Hepatocyte (in vitro differentiated cells): ENCODE data around the gene DYRK1B. TPM values are rescaled to one million over a fixed set of nuclear protein-coding genes. Genes with fewer than 3 reads are reported as not detected.

Experiments
- DNase-seq: peaks from one replicate; pipeline ENCODE4 v3.0.0-alpha.2; 2016; ENCODE audit warnings: low spot score
- H2AFZ ChIP-seq: fragments of 200-600 bp; sonication (generic); 2 replicates; pipeline ENCODE4 v1.6.0; 2016; ENCODE audit warnings: antibody characterized with exemption, mild to moderate bottlenecking
- H3K27ac ChIP-seq: fragments of 200-600 bp; sonication (generic); 2 replicates; pipeline ENCODE4 v1.5.1; 2016; ENCODE audit warnings: mild to moderate bottlenecking
- H3K27me3 ChIP-seq: fragments of 200-600 bp; sonication (generic); 2 replicates; pipeline ENCODE4 v1.6.1; 2016
- H3K36me3 ChIP-seq: fragments of 200-600 bp; sonication (generic); replicated peaks from 2 replicates; pipeline ENCODE4 v1.5.1; 2016; ENCODE audit warnings: low read depth; ENCODE audit not compliant: insufficient read depth
- H3K4me1 ChIP-seq: fragments of 200-600 bp; sonication (generic); 2 replicates; pipeline ENCODE4 v1.5.1; 2016; ENCODE audit warnings: mild to moderate bottlenecking, moderate library complexity; ENCODE audit not compliant: insufficient read depth
- H3K4me2 ChIP-seq: fragments of 200-600 bp; sonication (generic); 2 replicates; pipeline ENCODE4 v1.6.0; 2016
- H3K4me3 ChIP-seq: fragments of 200-600 bp; sonication (generic); 2 replicates; pipeline ENCODE4 v1.5.1; 2016; ENCODE audit warnings: mild to moderate bottlenecking
- H3K79me2 ChIP-seq: fragments of 200-600 bp; sonication (generic); 2 replicates; pipeline ENCODE4 v1.6.0; 2017; ENCODE audit warnings: mild to moderate bottlenecking
- H3K9me2 ChIP-seq: fragments of 200-600 bp; sonication (generic); replicated peaks from 2 replicates; pipeline ENCODE4 v1.6.0; 2017; ENCODE audit warnings: mild to moderate bottlenecking; ENCODE audit not compliant: insufficient read depth
- H3K9me3 ChIP-seq: fragments of 200-600 bp; sonication (generic); 2 replicates; pipeline ENCODE4 v1.5.1; 2016; ENCODE audit warnings: low read depth, mild to moderate bottlenecking
- H4K20me1 ChIP-seq: fragments of 200-600 bp; sonication (generic); 2 replicates; pipeline ENCODE4 v1.6.0; 2016; ENCODE audit warnings: mild to moderate bottlenecking; ENCODE audit not compliant: insufficient read depth, poor library complexity, severe bottlenecking
- EZH2 ChIP-seq: fragments of 200-600 bp; sonication (generic); IDR thresholded peaks from 2 replicates; pipeline ENCODE4 v1.6.1; 2016; ENCODE audit warnings: antibody characterized with exemption, mild to moderate bottlenecking, borderline replicate concordance
- EZH2phosphoT487 ChIP-seq: fragments of 200-600 bp; sonication (generic); IDR thresholded peaks from one replicate; pipeline ENCODE4 v1.6.1; 2018; ENCODE audit warnings: antibody characterized with exemption, mild to moderate bottlenecking, low read depth, moderate library complexity; ENCODE audit not compliant: unreplicated experiment, severe bottlenecking
- WGBS: methylation state at CpG from one replicate; pipeline ENCODE4 v1.1.6; 2016; ENCODE audit warnings: low lambda C conversion rate; ENCODE audit errors: missing lambda C conversion rate; 5-methylcytosine and 5-hydroxymethylcytosine counted together
- polyA plus RNA-seq: library from polyadenylated mRNA; unstranded; fragments of >200 nt; fragmentation: Nextera tagmentation; extraction: Ambion mirVana; gene quantifications from 2 replicates; pipeline ENCODE4 v1.2.1, GENCODE V29; 2016
- total RNA-seq: library from RNA; depleted of rRNA; stranded (reverse); fragments of >200 nt; gene quantifications from 2 replicates; pipeline ENCODE4 v1.2.3, GENCODE V29; 2014
- TF ChIP-seq, protein P1 (sequence below): fragments of 200-600 bp; sonication (generic); IDR thresholded peaks from 2 replicates; pipeline ENCODE4 v1.5.1; 2016; ENCODE audit warnings: antibody characterized with exemption, mild to moderate bottlenecking; ENCODE audit not compliant: poor library complexity

Gene DYRK1B
- total and polyA plus RNA-seq, 2 experiments from 2014 or later, result 12.2 to 25.7 TPM

DNA sequence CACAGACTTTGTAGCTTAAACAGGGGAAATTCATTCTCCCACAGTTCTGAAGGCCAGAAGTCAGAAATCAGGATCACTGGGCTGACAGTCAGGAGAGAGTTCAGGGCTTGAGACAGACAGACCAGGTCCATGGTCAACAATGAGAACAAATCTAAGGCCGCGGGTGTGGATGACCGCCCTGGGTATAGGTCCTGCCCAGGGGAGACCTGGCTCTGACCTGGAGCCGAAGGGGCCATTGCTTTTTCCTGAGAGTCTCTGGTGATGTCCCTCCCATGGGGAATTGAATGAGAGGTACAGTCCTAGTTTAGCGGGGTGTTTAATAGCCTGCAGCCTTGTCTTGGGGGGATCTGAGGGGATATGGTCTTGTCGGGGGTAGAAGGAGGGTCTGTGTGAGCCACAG is 37.4 kb upstream of the DYRK1B start:
- Histone ChIP-seq H4K20me1 (no peaks in the 10 kb centered on the region), H3K79me2 (no peaks in the 10 kb centered on the region), H3K27me3 (no peaks in the 10 kb centered on the region), H3K4me2 (no peak overlapping the region), H2AFZ (no peak overlapping the region), H3K4me3 (no peak overlapping the region), H3K9me3 (no peaks in the 10 kb centered on the region), H3K9me2 (no peaks in the 10 kb centered on the region), H3K4me1 (no peaks in the 10 kb centered on the region), H3K27ac (no peak overlapping the region), H3K36me3 (no peaks in the 10 kb centered on the region)
- TF ChIP-seq EZH2phosphoT487, result no peak
- TF ChIP-seq, protein P1, sequence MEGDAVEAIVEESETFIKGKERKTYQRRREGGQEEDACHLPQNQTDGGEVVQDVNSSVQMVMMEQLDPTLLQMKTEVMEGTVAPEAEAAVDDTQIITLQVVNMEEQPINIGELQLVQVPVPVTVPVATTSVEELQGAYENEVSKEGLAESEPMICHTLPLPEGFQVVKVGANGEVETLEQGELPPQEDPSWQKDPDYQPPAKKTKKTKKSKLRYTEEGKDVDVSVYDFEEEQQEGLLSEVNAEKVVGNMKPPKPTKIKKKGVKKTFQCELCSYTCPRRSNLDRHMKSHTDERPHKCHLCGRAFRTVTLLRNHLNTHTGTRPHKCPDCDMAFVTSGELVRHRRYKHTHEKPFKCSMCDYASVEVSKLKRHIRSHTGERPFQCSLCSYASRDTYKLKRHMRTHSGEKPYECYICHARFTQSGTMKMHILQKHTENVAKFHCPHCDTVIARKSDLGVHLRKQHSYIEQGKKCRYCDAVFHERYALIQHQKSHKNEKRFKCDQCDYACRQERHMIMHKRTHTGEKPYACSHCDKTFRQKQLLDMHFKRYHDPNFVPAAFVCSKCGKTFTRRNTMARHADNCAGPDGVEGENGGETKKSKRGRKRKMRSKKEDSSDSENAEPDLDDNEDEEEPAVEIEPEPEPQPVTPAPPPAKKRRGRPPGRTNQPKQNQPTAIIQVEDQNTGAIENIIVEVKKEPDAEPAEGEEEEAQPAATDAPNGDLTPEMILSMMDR, result no peak
- no peak for TF ChIP-seq EZH2
- no peak for DNase-seq
- 94% methylated on average over 6 of the region's 6 CpGs for WGBS

DNA sequence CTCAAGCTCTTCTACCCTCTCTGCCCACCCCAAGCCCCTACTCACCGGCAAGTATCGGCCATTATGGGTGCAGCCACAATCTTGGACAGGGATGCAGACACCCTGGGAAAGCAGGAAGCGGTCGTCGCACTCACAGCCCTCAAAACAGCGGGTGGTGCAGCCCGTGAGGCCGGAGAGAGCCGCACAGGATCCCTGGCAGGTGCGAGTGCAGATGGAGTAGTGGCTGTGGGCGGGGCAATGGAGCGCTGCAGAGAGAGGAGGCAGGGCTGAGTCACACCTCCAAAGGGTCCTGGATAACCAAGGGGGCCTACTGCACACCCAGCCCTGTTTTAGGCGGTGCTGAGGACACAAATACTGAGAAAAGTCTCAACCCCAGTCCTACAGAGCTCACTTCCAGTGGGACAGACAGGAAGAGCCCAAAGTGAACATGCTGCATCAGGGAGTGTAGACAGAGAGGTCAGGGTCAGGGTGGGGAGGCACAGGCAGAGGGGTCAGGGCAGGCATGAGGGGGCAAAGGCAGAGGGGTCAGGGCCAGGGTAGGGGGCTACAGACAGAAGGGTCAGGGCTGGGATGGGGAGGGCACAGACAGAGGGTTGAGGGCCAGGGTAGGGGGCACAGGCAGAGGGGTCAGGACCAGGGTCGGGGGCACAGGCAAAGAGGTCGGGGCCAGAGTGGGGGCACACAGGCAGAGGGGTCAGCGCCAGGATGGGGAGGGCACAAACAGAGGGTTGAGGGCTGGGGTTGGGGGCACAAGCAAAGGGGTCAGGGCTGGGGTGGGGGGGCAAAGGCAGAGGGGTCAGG is 36.4 kb upstream of the DYRK1B start:
- WGBS, result 32% methylated on average over 13 of the region's 16 CpGs
- H3K9me2 ChIP-seq, result no peaks in the 10 kb centered on the region
- no peak for TF ChIP-seq EZH2
- TF ChIP-seq, protein P1, result no peak
- no peak for TF ChIP-seq EZH2phosphoT487
- H3K36me3 ChIP-seq, result no peaks in the 10 kb centered on the region
- no peak overlapping the region for H2AFZ ChIP-seq
- no peaks in the 10 kb centered on the region for H3K79me2 ChIP-seq
- H3K27me3 ChIP-seq, result no peaks in the 10 kb centered on the region
- H3K27ac ChIP-seq, result no peak overlapping the region
- H3K4me2 ChIP-seq, result no peak overlapping the region
- H3K4me3 ChIP-seq, result no peak overlapping the region
- no peaks in the 10 kb centered on the region for H3K9me3 ChIP-seq
- DNase-seq, result no peak
- no peaks in the 10 kb centered on the region for H4K20me1 ChIP-seq
- H3K4me1 ChIP-seq, result no peaks in the 10 kb centered on the region

DNA sequence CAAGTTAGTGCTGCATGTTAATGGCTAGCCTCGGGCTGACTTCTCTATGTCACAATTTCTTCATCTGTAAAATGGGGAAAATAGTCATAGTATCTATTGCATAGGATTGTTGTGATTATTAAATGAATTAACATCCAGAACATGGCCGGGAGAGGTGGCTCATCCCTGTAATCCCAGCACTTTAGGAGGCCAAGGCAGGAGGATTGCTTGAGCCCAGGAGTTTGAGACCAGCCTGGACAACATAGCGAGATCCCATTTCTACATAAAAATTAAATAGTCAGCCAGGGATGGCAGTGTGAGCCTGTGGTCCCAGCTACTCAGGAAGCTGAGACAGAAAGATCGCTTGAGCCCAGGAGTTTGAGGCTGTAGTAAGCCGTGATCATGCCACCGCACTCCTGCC is 34.0 kb upstream of the DYRK1B start:
- WGBS, result 96% methylated on average over 6 of the region's 6 CpGs
- no peak for TF ChIP-seq EZH2phosphoT487
- TF ChIP-seq, protein P1, result no peak
- TF ChIP-seq EZH2, result no peak
- Histone ChIP-seq H3K4me1 (no peaks in the 10 kb centered on the region), H3K9me2 (no peaks in the 10 kb centered on the region), H3K4me2 (no peak overlapping the region), H2AFZ (no peak overlapping the region), H3K9me3 (no peaks in the 10 kb centered on the region), H3K4me3 (no peak overlapping the region), H3K79me2 (no peaks in the 10 kb centered on the region), H4K20me1 (no peaks in the 10 kb centered on the region), H3K36me3 (no peaks in the 10 kb centered on the region), H3K27ac (no peak overlapping the region), H3K27me3 (no peaks in the 10 kb centered on the region)
- DNase-seq, result no peak

DNA sequence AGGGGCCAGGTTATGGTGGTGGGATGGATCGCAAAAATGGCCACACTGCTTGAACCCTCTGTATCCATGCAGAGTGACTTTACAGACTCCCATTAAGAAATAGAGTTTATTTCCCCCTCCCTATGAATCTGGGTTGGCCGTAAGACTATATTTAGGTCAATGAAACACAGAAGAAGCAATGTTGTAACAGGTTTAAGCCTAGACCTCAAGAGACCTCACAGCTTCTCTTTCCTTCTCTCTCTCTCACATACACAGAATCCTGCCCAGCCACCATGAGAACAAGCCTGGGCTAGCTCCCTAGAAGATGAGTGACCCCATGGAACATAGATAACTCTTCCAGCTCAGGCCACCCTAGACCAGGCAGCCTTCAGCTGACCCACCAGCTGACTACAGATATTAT is 33.2 kb upstream of the DYRK1B start:
- H3K27me3 ChIP-seq, result no peaks in the 10 kb centered on the region
- no peak overlapping the region for H2AFZ ChIP-seq
- no peaks in the 10 kb centered on the region for H3K36me3 ChIP-seq
- no peak overlapping the region for H3K27ac ChIP-seq
- H3K4me3 ChIP-seq, result no peak overlapping the region
- TF ChIP-seq EZH2phosphoT487 (no peak), EZH2 (no peak)
- TF ChIP-seq, protein P1, result no peak
- H4K20me1 ChIP-seq, result no peaks in the 10 kb centered on the region
- WGBS, result 93% methylated on average over 2 of the region's 2 CpGs
- no peaks in the 10 kb centered on the region for H3K79me2 ChIP-seq
- H3K9me3 ChIP-seq, result no peaks in the 10 kb centered on the region
- H3K4me1 ChIP-seq, result no peaks in the 10 kb centered on the region
- no peak overlapping the region for H3K4me2 ChIP-seq
- no peaks in the 10 kb centered on the region for H3K9me2 ChIP-seq
- no peak for DNase-seq
